Muscle of arm (tissue), 14 donors: ENCODE data around the gene SLC5A1. TPM values are rescaled to one million over a fixed set of nuclear protein-coding genes. Genes with fewer than 3 reads are reported as not detected.

Experiments
- DNase-seq: peaks from one replicate; pipeline ENCODE4 v3.0.0-alpha.2; 2013
- long read RNA-seq, 11 donors: transcript quantifications; one replicate each; lab custom pipeline, GENCODE V29; 2026
- polyA plus RNA-seq, 12 donors: library from polyadenylated mRNA; unstranded; fragments of 120-200 nt; gene quantifications; one replicate each; pipeline ENCODE4 v1.2.1, GENCODE V29; 2013; ENCODE audit not compliant: insufficient read length in 12 of 12

Gene SLC5A1
- 10 to 100 TPM in 1 of 12 donors, 1 to 10 TPM in 9, under 1 TPM in 1, not detected in 1; 0.71 to 10.8 (median 2.1) TPM for polyA plus RNA-seq
- long read RNA-seq, donor 1, full-length matches to known transcripts: 1 of 1 reads
- long read RNA-seq, donor 1, partial matches to known transcripts: 0 of 1 reads
- long read RNA-seq, donor 1, other reads (novel, unspliced or antisense): 0 of 1 reads
- long read RNA-seq, donor 2, full-length matches to known transcripts: 1 of 1 reads
- long read RNA-seq, donor 2, partial matches to known transcripts: 0 of 1 reads
- long read RNA-seq, donor 2, other reads (novel, unspliced or antisense): 0 of 1 reads
- long read RNA-seq, donor 3: 0 reads
- long read RNA-seq, donor 4: 0 reads
- long read RNA-seq, donor 5: 0 reads
- long read RNA-seq, donor 6: 0 reads
- long read RNA-seq, donor 7: 0 reads
- long read RNA-seq, donor 8: 0 reads
- long read RNA-seq, donor 9: 0 reads
- long read RNA-seq, donor 10: 0 reads
- long read RNA-seq, donor 11, full-length matches to known transcripts: 3 of 3 reads
- long read RNA-seq, donor 11, partial matches to known transcripts: 0 of 3 reads
- long read RNA-seq, donor 11, other reads (novel, unspliced or antisense): 0 of 3 reads

DNA sequence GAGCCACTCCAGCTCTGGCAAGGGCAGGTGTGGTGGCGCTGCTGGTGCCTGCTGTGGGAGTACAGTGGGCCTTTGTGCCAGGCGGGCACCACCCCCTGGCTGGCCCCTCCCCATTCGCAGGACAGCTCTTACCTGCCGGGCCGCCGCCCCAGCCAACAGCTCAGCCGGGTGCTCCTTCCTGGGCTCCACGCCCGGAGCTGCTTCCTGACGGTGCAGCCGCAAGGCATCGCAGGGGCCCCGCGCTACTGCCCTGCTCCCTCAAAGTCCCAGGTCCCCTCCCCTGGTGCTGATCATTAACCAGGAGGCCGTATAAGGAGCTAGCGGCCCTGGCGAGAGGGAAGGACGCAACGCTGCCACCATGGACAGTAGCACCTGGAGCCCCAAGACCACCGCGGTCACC, at the start of gene SLC5A1:
TSS of gene SLC5A1 (plus strand) at position 338 of the 400 bp plus-strand sequence. CDS start at position 359, 21 bp downstream.
- DNase-seq: no peak

DNA sequence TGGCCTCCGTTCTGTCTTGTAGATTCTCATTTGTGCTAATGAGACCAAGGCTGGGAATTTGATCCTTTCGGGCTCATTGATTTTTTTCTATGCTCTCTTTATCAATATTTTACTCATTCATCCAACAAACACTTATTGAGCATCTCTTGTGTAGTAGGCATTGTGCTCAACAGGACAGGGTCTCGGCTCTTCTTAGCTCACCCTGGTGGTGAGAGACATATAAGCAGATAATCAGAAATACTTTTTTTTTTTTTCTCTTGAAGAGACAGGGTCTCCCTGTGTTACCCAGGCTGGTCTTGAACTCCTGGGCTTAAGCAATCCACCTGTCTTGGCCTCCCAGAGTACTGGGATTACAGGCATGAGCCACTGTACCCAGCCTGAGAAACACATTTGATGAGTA, 48.0 kb upstream of the SLC5A1 start:
- no peak for DNase-seq

DNA sequence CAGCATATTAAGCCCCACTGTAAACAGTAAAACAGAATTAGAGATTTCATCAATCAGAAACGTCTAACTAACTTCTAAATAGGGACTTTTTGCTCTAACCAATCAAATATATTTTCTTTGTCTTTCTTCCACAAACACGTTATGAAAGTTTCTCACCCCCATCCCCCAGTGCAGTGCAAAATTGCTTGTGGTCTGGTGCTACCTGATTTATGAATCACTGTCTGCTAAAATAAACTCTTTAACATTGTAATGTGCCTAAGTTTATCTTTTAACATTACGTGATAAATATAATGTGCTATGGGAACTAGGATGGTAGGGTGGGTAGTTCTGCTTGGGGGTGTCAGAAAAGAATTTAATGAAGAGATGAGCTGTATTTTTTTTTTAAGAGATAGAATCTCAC, 47.3 kb upstream of the SLC5A1 start:
- no peak for DNase-seq

DNA sequence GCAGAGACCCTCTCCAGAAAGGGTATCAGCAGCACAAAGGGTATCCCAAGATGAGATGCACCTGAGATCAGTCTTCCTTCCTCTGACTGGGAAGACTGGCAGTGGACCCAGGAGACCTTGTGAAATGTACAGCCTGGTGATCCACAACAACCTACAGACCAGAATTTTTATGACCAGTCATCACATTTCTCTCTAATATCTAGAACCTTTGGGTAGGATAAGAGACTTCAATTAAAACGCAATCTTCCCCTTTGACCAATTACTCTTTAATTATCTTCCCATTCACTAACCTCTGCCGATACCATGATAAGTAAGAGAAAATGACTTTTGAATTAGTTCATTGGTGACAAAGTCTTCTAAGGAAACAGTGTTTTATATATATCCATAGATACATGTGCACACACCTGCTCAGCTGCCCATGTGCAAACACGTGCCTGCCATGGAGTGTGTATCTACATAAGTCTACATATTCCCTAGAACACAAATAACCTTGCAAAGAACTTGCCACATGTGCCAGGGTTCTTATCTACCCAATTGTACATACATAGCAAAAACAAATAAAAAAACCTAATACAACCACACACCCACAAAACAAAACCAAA, 44.2 kb upstream of the SLC5A1 start:
- DNase-seq: no peak

DNA sequence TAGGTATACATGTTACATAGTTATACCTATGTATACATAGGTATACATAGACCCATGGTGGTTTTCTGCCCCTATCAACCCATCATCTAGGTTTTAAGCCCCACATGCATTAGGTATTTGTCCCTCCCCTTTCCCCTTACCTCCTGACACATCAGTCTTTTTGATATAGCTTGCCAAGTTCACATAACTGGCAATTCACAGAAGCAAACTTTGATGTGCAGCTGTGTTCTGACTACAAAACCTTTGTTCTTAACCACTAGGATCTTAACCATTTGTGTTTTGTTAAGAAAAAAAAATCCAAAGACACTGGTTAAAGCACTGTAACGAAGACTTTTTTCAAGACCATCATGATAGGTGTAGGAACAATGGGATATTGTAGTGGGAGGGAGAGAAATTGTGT, 42.9 kb upstream of the SLC5A1 start:
- no peak for DNase-seq

DNA sequence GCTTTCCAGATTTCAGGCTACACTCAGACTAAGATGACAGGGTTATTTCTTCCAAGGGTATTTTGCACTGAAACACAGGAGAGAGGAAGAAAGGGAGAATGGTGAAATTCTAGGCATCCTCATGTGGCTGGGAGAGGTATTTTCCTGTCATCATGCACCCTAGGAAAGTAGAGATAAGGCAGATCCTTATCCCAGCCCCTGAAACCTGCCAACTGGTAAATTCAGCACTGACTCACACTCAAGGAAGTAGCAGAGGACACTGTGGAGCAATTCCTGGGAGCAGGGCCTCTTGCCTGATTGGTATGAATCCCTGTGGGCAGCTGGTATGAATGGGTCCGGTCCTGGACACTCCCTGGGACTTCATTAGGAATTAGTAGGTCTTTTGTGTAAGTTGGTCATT, 37.6 kb upstream of the SLC5A1 start:
- no peak for DNase-seq

DNA sequence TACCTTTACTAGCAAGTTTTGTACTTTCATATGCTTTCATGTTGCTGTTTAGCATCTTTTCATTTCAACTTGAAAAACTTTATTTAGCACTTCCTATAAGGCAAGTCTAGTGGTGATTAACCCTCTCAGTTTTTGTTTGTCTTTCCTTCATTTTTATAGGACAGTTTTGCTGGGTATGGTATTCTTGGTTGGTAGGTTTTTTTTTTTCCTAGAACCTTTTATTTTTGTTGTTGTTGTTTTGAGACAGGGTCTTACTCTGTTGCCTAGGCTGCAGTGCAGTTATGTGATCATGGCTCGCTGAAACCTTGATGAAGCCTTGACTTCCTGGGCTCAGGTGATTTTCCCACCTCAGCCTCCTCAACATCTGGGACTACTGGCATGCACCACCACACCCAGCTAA, 29.9 kb upstream of the SLC5A1 start:
- DNase-seq: no peak

DNA sequence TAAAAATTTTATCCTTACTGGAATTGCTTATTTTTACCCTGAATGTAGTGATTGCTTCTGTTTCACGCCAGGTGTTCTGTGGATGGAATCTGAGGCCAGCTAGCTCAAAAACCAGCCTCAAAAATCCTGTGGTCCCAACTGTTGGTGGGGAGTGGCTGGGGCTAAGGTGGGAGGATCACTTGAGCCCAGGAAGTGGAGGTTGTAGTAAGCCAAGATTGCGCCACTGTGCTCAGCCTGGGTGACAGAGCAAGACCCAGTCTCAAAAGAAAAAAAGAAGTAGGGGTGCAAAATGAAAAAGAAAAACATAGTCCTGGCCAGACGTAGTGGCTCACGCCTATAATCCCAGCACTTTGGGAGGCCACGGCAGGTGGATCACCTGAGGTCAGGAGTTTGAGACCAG, 27.0 kb upstream of the SLC5A1 start:
- DNase-seq: no peak

DNA sequence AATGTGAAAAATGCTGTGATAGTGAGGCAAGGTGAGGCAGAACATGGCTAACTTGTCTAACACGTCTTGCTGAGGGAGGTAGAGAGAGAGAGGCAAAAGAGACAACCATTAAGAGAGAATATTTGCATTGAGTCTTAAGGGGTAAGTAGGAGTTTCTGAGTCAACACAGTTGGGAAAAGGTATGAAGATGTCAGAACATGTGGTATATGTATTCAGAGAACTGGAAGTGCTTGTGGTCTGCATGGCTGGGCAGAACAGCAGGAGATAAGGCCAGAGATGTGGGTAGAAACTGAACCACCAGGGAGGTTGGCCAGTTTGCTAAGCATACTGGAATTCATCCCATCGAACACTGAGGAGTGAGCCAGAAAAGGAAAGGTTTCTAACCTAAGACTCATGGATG, 25.0 kb upstream of the SLC5A1 start:
- DNase-seq: no peak

DNA sequence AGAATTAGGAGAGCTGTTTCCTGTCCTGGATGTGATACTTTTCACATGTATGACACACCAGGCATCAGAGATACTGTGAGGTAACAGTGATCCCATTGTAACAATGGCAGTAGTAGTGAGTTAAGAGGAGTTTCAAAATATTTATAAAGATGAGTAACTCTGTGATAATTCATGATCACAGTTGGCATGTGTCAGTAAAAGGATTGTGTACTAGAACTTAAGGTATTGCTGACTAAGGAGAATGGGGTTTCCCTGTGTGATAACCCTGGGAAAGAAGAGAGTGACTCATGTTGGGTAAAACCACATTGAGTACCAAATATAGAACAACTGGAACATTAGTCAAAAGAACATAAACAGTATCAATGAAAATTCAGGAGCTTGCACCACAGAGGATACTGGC, 22.9 kb upstream of the SLC5A1 start:
- DNase-seq: no peak

DNA sequence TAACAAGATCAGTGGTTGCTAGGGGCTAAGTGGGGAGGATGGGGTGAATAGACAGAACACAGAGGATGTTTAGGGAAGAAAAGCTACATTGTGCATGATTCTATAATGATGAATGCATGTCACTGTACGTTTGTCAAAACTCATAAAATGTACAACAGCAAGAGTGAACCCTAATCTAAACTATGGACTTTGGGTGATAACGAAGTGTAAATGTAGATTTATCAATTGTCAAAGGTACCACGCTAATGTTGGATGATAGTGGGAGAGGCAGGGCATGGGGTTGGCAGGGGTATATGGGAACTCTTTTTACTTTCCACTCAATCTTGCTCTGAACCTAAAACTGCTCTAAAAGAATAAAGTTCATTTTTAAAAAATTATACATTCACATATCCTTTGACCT, 21.3 kb upstream of the SLC5A1 start:
- no peak for DNase-seq

DNA sequence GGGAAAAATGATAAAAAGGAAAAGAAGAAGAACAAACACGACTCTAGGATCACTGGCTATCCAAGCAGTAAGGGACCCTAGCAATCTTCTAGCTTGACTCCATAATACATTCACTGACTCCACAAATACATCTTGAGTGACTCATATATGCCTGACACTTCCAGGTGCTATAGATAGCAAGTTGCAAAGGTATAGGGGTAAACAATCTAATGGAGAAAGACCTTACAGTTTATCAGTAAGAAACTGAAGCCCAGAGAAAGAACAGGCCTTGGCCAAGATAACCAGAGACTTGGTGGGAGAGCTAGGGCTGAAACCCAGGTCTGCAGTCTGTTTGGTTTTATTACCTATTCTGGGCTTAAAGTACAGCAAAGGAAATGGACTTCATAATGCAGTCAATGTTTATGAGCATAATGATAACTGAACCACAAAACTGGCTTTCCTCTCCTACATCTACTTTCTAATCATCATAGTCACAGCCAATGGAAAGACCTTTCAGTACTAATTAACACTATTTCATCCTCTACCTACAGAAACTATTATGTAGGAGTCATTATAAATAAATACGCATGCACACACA, 19.7 kb upstream of the SLC5A1 start:
- DNase-seq: no peak

DNA sequence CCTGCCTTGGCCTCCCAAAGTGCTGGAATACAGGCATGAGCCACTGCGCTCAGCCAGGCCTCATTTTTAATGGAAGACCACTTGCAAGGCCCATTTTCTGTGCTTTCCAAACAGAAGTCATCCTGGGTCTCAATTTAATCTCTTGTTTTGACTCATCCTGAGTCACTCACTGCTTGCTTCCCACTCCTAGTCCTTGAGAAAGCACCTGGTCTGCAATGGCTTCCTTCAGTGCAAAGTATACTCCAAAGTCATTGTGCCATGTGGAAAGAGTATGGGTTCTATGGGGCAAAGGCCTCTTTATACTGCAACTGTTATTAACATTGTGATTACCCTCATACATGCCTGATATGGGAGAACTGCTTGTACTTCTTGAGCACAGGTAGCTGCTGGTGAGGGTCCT, 18.3 kb upstream of the SLC5A1 start:
- DNase-seq: no peak

DNA sequence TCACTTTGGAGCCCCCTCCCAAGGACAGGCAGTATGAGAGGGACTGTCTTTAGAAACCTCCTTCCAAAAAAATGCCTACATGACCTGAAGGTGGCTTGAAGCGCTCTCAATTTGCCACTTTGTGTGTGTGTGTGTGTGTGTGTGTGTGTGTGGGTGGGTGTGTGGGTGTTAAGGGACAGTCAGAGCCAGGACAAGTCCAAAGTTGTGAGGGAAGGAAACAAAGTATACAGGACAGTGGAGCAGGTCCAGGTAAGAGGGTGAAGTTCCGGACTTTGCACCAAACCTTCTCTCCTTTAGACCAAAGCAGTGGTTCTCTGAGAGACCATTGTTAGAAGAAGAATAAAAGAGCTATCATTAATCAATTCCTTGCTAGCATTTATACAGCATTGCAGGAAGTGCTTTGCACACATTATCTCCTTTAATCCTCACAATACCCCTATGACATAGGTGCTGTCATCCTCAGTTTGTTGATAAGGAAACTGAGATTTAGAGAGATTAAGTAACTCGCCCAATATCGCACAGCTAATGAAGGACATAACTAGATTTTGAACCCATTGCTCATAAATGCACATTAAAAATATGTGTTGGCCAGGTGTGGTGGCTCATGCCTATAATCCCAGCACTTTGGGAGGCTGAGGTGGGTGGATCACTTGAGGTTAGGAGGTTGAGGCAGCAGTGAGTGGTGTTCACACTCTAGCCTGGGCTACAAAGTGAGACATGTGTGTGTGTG, 12.4 kb upstream of the SLC5A1 start:
- no peak for DNase-seq

DNA sequence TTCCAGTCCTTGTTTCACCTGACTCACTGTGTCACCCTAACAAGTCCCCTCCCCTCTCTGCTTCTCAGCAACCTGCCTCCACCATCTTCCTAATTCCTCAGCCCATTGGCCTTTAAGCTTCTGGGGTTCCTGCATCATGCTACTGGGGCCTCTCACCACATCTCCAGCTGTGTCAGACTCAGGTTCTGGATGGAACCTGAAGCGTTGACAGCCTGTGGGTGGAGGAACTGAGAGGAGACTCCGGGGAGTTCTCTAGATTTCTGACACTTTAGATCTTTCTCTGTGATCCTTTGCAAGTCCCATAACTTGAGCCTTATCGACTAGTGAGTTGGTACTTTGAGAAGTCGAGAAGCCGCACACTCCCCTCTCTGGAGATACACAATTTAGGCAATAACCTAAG, 11.6 kb upstream of the SLC5A1 start:
- no peak for DNase-seq

DNA sequence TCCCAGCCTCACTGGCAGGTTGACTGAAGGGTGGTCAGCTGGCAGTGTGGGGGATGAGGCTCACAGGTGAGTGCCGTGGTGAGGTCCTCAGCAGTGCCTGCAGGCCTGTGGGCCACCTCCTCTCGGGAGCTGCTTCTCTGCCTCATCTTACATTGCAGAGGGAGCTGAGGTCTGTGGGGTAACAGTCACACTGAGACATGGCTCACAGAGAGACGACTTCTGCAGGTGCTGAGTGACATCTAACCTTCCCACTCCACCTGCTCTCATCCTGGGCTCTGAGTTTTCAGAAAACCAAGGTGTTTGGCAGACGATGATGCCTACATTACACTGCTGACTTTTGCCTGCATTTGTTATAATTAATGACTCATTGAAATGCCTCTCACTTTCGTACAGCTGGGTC, 8.8 kb upstream of the SLC5A1 start:
- DNase-seq: no peak

DNA sequence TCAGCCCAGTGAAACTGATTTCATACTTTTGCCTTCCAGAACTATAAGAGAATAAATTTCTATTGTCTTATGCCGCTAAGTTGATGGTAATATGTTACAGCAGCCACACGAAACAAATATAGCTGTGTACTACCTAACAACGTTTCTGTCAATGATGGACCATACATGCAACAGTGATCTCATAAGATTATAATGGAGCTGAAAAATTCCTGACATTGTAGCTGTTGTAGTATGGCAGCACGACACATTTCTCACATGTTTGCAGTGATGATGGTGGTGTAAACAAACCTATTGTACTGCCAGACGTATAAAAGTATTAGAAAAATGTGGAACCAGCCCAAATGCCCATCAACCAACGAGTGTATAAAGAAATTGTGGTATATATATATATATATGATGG, 5.8 kb upstream of the SLC5A1 start:
- DNase-seq: no peak

DNA sequence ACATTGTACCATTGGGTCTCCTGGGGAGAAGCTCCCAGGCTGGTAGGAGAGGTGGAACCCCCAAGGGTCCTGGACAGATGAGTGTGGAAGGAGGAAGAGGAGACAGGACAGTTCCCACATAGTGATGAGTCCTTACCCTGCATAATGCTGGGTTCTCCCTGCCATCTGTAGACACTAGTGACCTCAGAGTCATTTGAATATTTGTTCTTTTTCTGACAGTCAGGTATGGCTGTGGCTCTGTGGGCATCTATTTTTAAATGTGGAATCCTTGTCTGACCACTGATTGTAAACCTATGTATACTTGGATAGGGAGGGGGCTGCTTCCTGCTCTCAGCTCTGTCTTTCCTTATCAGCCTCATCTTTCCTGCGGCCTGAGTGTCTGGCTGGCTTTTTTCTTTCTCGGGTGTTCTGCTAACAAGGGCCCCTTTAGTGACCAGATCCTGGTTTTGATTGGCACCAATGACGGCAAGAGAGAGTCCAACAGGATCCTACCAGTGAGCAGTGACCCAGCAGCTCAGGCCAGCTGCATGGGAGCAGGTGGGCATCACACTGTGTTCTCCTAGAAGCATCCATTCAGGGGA, 2.6 kb upstream of the SLC5A1 start:
- DNase-seq: no peak

DNA sequence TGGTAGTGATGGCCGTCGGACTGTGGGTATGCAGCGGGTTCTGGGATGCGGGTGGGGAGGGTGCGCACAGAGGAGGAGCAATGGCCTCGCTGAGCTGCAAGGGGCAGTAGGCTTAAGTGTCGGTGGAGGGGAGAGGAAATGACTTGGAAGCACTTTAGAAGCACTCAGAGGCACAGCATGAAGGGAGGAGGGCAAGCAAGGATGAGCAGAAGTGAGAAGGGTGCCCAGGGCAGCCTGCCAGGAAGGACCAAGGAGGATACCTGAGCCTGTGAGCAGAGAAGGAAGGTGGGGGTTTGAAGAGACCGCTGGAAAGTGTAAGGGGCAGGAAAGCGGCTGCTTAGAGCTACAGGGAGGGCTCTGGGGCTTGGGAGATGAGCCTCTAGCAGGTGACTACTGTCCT, 330 bp downstream of the SLC5A1 start:
- DNase-seq: no peak

DNA sequence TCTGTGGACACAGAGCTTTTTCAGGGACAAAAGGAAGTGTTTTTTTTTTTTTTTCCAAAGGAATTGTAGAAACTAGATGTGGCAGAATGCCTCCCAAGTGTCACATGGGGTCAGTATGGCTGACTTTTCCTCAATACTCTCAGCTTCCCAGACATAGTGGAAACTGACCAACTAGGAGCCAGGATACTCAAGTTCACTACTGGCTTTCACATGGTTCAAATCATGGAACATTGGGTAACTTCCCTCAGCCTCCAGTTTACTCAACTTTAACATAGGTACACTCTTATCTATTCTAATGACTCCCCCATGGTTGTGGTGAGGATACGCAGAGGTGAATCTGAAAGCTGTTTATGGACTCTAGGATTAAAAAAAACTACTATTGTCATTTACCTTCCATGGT, 1.4 kb downstream of the SLC5A1 start:
- DNase-seq: peak; percentile 11

DNA sequence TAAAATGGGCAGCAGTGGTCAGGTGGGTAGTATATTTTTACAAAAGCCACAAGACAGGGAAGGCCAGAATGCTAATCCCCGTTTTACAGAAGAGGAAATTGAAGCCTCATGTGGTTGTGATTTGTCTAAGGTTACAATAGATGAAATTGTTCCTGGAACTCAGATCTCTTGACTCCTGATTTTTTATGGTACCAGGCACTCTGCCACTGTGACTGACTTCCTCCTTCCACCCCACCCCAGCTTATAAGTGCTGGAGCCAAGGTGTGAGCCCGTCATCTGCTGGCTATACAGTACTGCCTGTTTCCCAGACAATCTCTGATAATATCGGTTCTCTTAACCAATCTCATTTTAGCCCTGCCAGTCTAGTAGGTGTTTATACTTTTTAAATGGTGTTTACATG, 1.9 kb downstream of the SLC5A1 start:
- DNase-seq: peak; percentile 9

DNA sequence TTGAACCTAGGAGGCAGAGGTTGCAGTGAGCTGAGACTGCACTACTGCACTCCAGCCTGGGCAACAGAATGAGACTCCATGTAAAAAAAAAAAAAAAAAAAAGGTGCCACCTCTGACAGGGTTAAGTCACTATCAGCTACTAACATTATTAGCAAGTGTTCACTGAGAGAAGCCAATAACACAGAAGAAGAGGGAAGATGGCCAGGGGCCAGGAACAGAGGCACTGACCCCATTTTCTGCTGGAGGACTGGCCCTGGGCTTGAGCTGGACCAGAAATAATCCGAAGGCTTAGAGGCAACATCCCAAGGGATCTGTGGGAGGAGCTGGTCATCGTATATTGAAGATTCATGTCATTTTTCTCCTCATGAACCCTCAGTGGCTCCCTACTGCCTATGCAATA, 5.0 kb downstream of the SLC5A1 start:
- DNase-seq: no peak
